Measurements from ENCODE around the gene COMTD1.
"Not testable (repeated sequence)": the region's sequence is repeated elsewhere in the genome, so short reads cannot be mapped to it uniquely, and the experiment has no call there.

- not testable (repeated sequence) for TF ChIP-seq GABPA (IDR thresholded peaks at IDR 0.05; ENCODE audit: borderline replicate concordance, insufficient read depth, low read length); CTCF (IDR thresholded peaks at IDR 0.05; ENCODE audit: control extremely low read depth in 1 of 3, insufficient read depth in 1 of 3, low read depth in 1 of 3, low read length in 3 of 3); TCF12 (IDR thresholded peaks at IDR 0.05; ENCODE audit: low read depth, low read length); SIN3A (conservative IDR thresholded peaks at IDR 0.05 in 1 of 2, IDR thresholded peaks at IDR 0.05 in 1 of 2; ENCODE audit: low read depth in 1 of 2, low read length in 2 of 2); CHD2 (IDR thresholded peaks at IDR 0.05; ENCODE audit: low read length); RFX5 (IDR thresholded peaks at IDR 0.05; ENCODE audit: borderline replicate concordance, low read depth, low read length); EZH2 (IDR thresholded peaks at IDR 0.05; ENCODE audit: low read depth, low read length, severe bottlenecking); ATF3 (IDR thresholded peaks at IDR 0.05; ENCODE audit: insufficient read depth, low read depth, low read length); CEBPB (IDR thresholded peaks at IDR 0.05; ENCODE audit: low read depth, low read length)
Observed at GRCh38 chr10:75199949-75200348, 35.8 kb downstream of the COMTD1 start.
